Measurements from ENCODE around the gene AKT1. TPM values are rescaled to one million over a fixed set of nuclear protein-coding genes. Genes with fewer than 3 reads are reported as not detected.
"Not testable (repeated sequence)": the region's sequence is repeated elsewhere in the genome, so short reads cannot be mapped to it uniquely, and the experiment has no call there.

Gene AKT1
- 176 and 213 TPM in 2 replicates for total RNA-seq (2014; rRNA removed; shearing (Covaris generic))

GRCh38 chr14:104794993-104795780 lies at the start of gene AKT1:
TSS of gene AKT1 (minus strand) at chr14:104795748. CDS start at chr14:104792643, 3,105 bp downstream.
- Histone ChIP-seq H3K4me3 (peak within 1 kb of the TSS; percentile 95), H3K36me3 (peaks cover 46% of the 10 kb centered on the region), H3K4me1 (replicated peaks) (peaks cover 32% of the 10 kb centered on the region), H3K9me3 (replicated peaks) (0 out of 2 replicates have a peak, but pooled peaks cover 2% of the 10 kb centered on the region), H3K27me3 (replicated peaks) (no peaks in the 10 kb centered on the region), H3K27ac (peak within 1 kb of the TSS; percentile 42; the same call in 1 of the 2 replicates)
- DNase-seq (ENCODE audit: low read depth in 1 of 2, low spot score in 2 of 2), result no peak

- Histone ChIP-seq H3K4me1 (replicated peaks) (no peaks in the 10 kb centered on the region), H3K27ac (no peak overlapping the region), H3K4me3 (no peak overlapping the region), H3K27me3 (replicated peaks) (peaks cover 54% of the 10 kb centered on the region), H3K36me3 (no peaks in the 10 kb centered on the region), H3K9me3 (replicated peaks) (no peaks in the 10 kb centered on the region)
- no peak for DNase-seq (ENCODE audit: low read depth in 1 of 2, low spot score in 2 of 2)
These were observed 49.6 kb upstream of the AKT1 start for GRCh38 chr14:104845033-104845666.

- no peak for DNase-seq (ENCODE audit: low read depth in 1 of 2, low spot score in 2 of 2)
- H3K27ac ChIP-seq, result no peak overlapping the region
- no peaks in the 10 kb centered on the region for H3K36me3 ChIP-seq
- H3K4me1 ChIP-seq (replicated peaks), result no peaks in the 10 kb centered on the region
- no peaks in the 10 kb centered on the region for H3K9me3 ChIP-seq (replicated peaks)
- H3K4me3 ChIP-seq, result no peak overlapping the region
- peaks cover 54% of the 10 kb centered on the region for H3K27me3 ChIP-seq (replicated peaks)
These were observed 48.9 kb upstream of the AKT1 start for GRCh38 chr14:104844306-104845032.

GRCh38 chr14:104843442-104844305 lies 48.1 kb upstream of the AKT1 start:
- H3K27ac ChIP-seq, result no peak overlapping the region
- H3K9me3 ChIP-seq (replicated peaks), result no peaks in the 10 kb centered on the region
- H3K36me3 ChIP-seq, result no peaks in the 10 kb centered on the region
- H3K4me1 ChIP-seq (replicated peaks), result no peaks in the 10 kb centered on the region
- no peak overlapping the region for H3K4me3 ChIP-seq
- DNase-seq (ENCODE audit: low read depth in 1 of 2, low spot score in 2 of 2), result no peak
- H3K27me3 ChIP-seq (replicated peaks), result peaks cover 54% of the 10 kb centered on the region

- Histone ChIP-seq H3K27ac (no peak overlapping the region), H3K4me3 (no peak overlapping the region), H3K4me1 (replicated peaks) (no peaks in the 10 kb centered on the region), H3K9me3 (replicated peaks) (no peaks in the 10 kb centered on the region), H3K36me3 (no peaks in the 10 kb centered on the region), H3K27me3 (replicated peaks) (peaks cover 54% of the 10 kb centered on the region)
- no peak for DNase-seq (ENCODE audit: low read depth in 1 of 2, low spot score in 2 of 2)
These were observed 47.5 kb upstream of the AKT1 start for GRCh38 chr14:104843006-104843405.

GRCh38 chr14:104841730-104842129 lies 46.2 kb upstream of the AKT1 start:
- Histone ChIP-seq H3K9me3 (replicated peaks) (no peaks in the 10 kb centered on the region), H3K4me1 (replicated peaks) (no peaks in the 10 kb centered on the region), H3K36me3 (no peaks in the 10 kb centered on the region), H3K27me3 (replicated peaks) (peaks cover 54% of the 10 kb centered on the region), H3K27ac (no peak overlapping the region), H3K4me3 (no peak overlapping the region)
- DNase-seq (ENCODE audit: low read depth in 1 of 2, low spot score in 2 of 2), result no peak

- not testable (repeated sequence) for H3K36me3 ChIP-seq; DNase-seq (ENCODE audit: low read depth in 1 of 2, low spot score in 2 of 2); H3K4me1 ChIP-seq (replicated peaks); H3K9me3 ChIP-seq (replicated peaks); H3K27ac ChIP-seq; H3K27me3 ChIP-seq (replicated peaks); H3K4me3 ChIP-seq
These were observed 40.8 kb upstream of the AKT1 start for GRCh38 chr14:104836171-104836935.

- DNase-seq (ENCODE audit: low read depth in 1 of 2, low spot score in 2 of 2), result no peak
- H3K4me3 ChIP-seq, result no peak overlapping the region
- no peaks in the 10 kb centered on the region for H3K9me3 ChIP-seq (replicated peaks)
- H3K4me1 ChIP-seq (replicated peaks), result peaks cover 10% of the 10 kb centered on the region
- no peaks in the 10 kb centered on the region for H3K36me3 ChIP-seq
- no peak overlapping the region for H3K27ac ChIP-seq
- peaks cover 4% of the 10 kb centered on the region; the same call in 1 of the 2 replicates for H3K27me3 ChIP-seq (replicated peaks)
These were observed 35.2 kb upstream of the AKT1 start for GRCh38 chr14:104830781-104831180.

- Histone ChIP-seq H3K9me3 (replicated peaks) (peaks cover 3% of the 10 kb centered on the region; the same call in 1 of the 2 replicates), H3K27ac (no peak overlapping the region), H3K27me3 (replicated peaks) (no peaks in the 10 kb centered on the region), H3K4me3 (peak overlapping the region; percentile 47), H3K4me1 (replicated peaks) (peaks cover 13% of the 10 kb centered on the region), H3K36me3 (no peaks in the 10 kb centered on the region)
- peak in 1 of 2 experiments; percentile 25 for DNase-seq (ENCODE audit: low read depth in 1 of 2, low spot score in 2 of 2)
These were observed 31.9 kb upstream of the AKT1 start for GRCh38 chr14:104827177-104828055.

GRCh38 chr14:104826861-104827176 lies 31.3 kb upstream of the AKT1 start:
- Histone ChIP-seq H3K4me1 (replicated peaks) (peaks cover 13% of the 10 kb centered on the region), H3K27me3 (replicated peaks) (no peaks in the 10 kb centered on the region), H3K9me3 (replicated peaks) (peaks cover 3% of the 10 kb centered on the region; the same call in 1 of the 2 replicates), H3K36me3 (no peaks in the 10 kb centered on the region), H3K27ac (no peak overlapping the region), H3K4me3 (peak overlapping the region; percentile 47)
- no peak for DNase-seq (ENCODE audit: low read depth in 1 of 2, low spot score in 2 of 2)

- peak overlapping the region; percentile 47 for H3K4me3 ChIP-seq
- H3K27me3 ChIP-seq (replicated peaks), result no peaks in the 10 kb centered on the region
- peaks cover 3% of the 10 kb centered on the region; the same call in 1 of the 2 replicates for H3K9me3 ChIP-seq (replicated peaks)
- DNase-seq (ENCODE audit: low read depth in 1 of 2, low spot score in 2 of 2), result peak; percentile 81 to 88
- H3K36me3 ChIP-seq, result no peaks in the 10 kb centered on the region
- H3K27ac ChIP-seq, result no peak overlapping the region
- H3K4me1 ChIP-seq (replicated peaks), result peaks cover 13% of the 10 kb centered on the region
These were observed 30.8 kb upstream of the AKT1 start for GRCh38 chr14:104826189-104826860.
